ENCODE measurements around the gene LYZL6. TPM values are rescaled to one million over a fixed set of nuclear protein-coding genes. Genes with fewer than 3 reads are reported as not detected.
"Not testable (repeated sequence)": the region's sequence is repeated elsewhere in the genome, so short reads cannot be mapped to it uniquely, and the experiment has no call there.

LYZL6 gene
- total RNA-seq, 2 experiments from 2014 or later: not detected

GRCh38 chr17:35898283-35899070, 45.0 kb downstream of the LYZL6 start:
- intact Hi-C loops (cut with DNase I, micrococcal nuclease): no loop called here
- TF ChIP-seq CTCF (IDR thresholded peaks at IDR 0.05): no peak
- no peaks in the 10 kb centered on the region for H3K9me3 ChIP-seq (ENCODE audit: control insufficient read depth in 1 of 2, insufficient read depth in 1 of 2, low read length in 2 of 2)
- ATAC-seq (ENCODE audit: poor library complexity) (peak; percentile 32), DNase-seq (peak in 6 of 14 experiments; percentile 6 to 76 (median 42))
- H3K4me1 Mint-ChIP-seq (ENCODE audit: low read depth): peaks cover 23% of the 10 kb centered on the region
- H3K4me1 ChIP-seq (ENCODE audit: insufficient read depth, low read length): peaks cover 69% of the 10 kb centered on the region
- H3K9me3 Mint-ChIP-seq: no peaks in the 10 kb centered on the region
- POLR2A ChIA-PET: interaction anchor here (0.9 to 1.0 kb wide), 2 partner anchors 18 to 49 kb away, joined by 4 read pairs; partner anchors contain the start of gene CCL5
- H3K4me3 Mint-ChIP-seq: no peak overlapping the region
- H3K36me3 ChIP-seq (ENCODE audit: insufficient read depth, low read length): no peaks in the 10 kb centered on the region
- no peak overlapping the region for H3K4me3 ChIP-seq (ENCODE audit: low read length)
- no peaks in the 10 kb centered on the region for H3K27me3 ChIP-seq (ENCODE audit: control insufficient read depth in 1 of 2, insufficient read depth in 2 of 2, low read length in 2 of 2)
- no peak overlapping the region for H3K27ac ChIP-seq (ENCODE audit: low read depth in 1 of 2, low read length in 2 of 2)
- CTCF ChIA-PET: no interaction called here
- H3K27ac Mint-ChIP-seq: no peak overlapping the region
- peaks cover 5% of the 10 kb centered on the region for H3K27me3 Mint-ChIP-seq
- no peaks in the 10 kb centered on the region for H3K36me3 Mint-ChIP-seq (ENCODE audit: low read depth)

- intact Hi-C loops (cut with DNase I, micrococcal nuclease); H3K9me3 Mint-ChIP-seq; H3K27me3 ChIP-seq (ENCODE audit: control insufficient read depth in 1 of 2, insufficient read depth in 2 of 2, low read length in 2 of 2); H3K36me3 Mint-ChIP-seq (ENCODE audit: low read depth); DNase-seq; H3K4me3 ChIP-seq (ENCODE audit: low read length); H3K27me3 Mint-ChIP-seq; H3K27ac Mint-ChIP-seq; H3K9me3 ChIP-seq (ENCODE audit: control insufficient read depth in 1 of 2, insufficient read depth in 1 of 2, low read length in 2 of 2); CTCF ChIA-PET; H3K36me3 ChIP-seq (ENCODE audit: insufficient read depth, low read length); ATAC-seq (ENCODE audit: poor library complexity); H3K27ac ChIP-seq (ENCODE audit: low read depth in 1 of 2, low read length in 2 of 2); H3K4me3 Mint-ChIP-seq: not testable (repeated sequence)
- H3K4me1 ChIP-seq (ENCODE audit: insufficient read depth, low read length): peaks cover 74% of the 10 kb centered on the region
- peaks cover 23% of the 10 kb centered on the region for H3K4me1 Mint-ChIP-seq (ENCODE audit: low read depth)
- POLR2A ChIA-PET: interaction anchor here (0.9 to 1.0 kb wide), 2 partner anchors 18 to 49 kb away, joined by 4 read pairs; partner anchors contain the start of gene CCL5
Observed at GRCh38 chr17:35897772-35898171, 45.7 kb downstream of the LYZL6 start.

- DNase-seq: peak in 6 of 14 experiments; percentile 10 to 79 (median 54)
- peak overlapping the region in 1 of 2 donors; percentile 48 for H3K27ac ChIP-seq (ENCODE audit: low read depth in 1 of 2, low read length in 2 of 2)
- no peaks in the 10 kb centered on the region for H3K27me3 ChIP-seq (ENCODE audit: control insufficient read depth in 1 of 2, insufficient read depth in 2 of 2, low read length in 2 of 2)
- no peak overlapping the region for H3K4me3 ChIP-seq (ENCODE audit: low read length)
- H3K4me3 Mint-ChIP-seq: no peak overlapping the region
- H3K4me1 ChIP-seq (ENCODE audit: insufficient read depth, low read length): peaks cover 82% of the 10 kb centered on the region
- POLR2A ChIA-PET: no interaction called here
- H3K4me1 Mint-ChIP-seq (ENCODE audit: low read depth): peaks cover 34% of the 10 kb centered on the region
- intact Hi-C loops (cut with DNase I, micrococcal nuclease): no loop called here
- peaks cover 5% of the 10 kb centered on the region for H3K27me3 Mint-ChIP-seq
- H3K9me3 ChIP-seq (ENCODE audit: control insufficient read depth in 1 of 2, insufficient read depth in 1 of 2, low read length in 2 of 2): no peaks in the 10 kb centered on the region
- no peaks in the 10 kb centered on the region for H3K36me3 ChIP-seq (ENCODE audit: insufficient read depth, low read length)
- CTCF ChIA-PET: no interaction called here
- no peak for TF ChIP-seq CTCF (IDR thresholded peaks at IDR 0.05)
- no peaks in the 10 kb centered on the region for H3K36me3 Mint-ChIP-seq (ENCODE audit: low read depth)
- H3K9me3 Mint-ChIP-seq: no peaks in the 10 kb centered on the region
- peak; percentile 63 for ATAC-seq (ENCODE audit: poor library complexity)
- H3K27ac Mint-ChIP-seq: peak overlapping the region; percentile 65
Observed at GRCh38 chr17:35895636-35896587, 47.6 kb downstream of the LYZL6 start.
